GM23248 (cell line): ENCODE results near the gene GALP. TPM values are rescaled to one million over a fixed set of nuclear protein-coding genes. Genes with fewer than 3 reads are reported as not detected.

Experiments used
- DNase-seq: peaks from one replicate; pipeline ENCODE4 v3.0.0-alpha.2; 2015
- H2AFZ ChIP-seq: fragments of 200-600 bp; sonication (generic); 2 replicates; pipeline ENCODE4 v1.6.1; 2016; ENCODE audit warnings: antibody characterized with exemption
- H3F3A ChIP-seq: fragments of 200-600 bp; sonication (generic); 2 replicates; pipeline ENCODE4 v1.6.1; 2016; ENCODE audit warnings: mild to moderate bottlenecking, antibody characterized with exemption, mixed run types; ENCODE audit not compliant: insufficient read depth
- H3K27ac ChIP-seq: fragments of 200-600 bp; sonication (generic); 2 replicates; pipeline ENCODE4 v1.5.1; 2016; ENCODE audit warnings: mild to moderate bottlenecking
- H3K27me3 ChIP-seq: fragments of 200-600 bp; sonication (generic); replicated peaks from 2 replicates; pipeline ENCODE4 v1.6.1; 2016; ENCODE audit warnings: mild to moderate bottlenecking; ENCODE audit not compliant: insufficient read depth
- H3K36me3 ChIP-seq: fragments of 200-600 bp; sonication (generic); 2 replicates; pipeline ENCODE4 v1.6.1; 2016; ENCODE audit warnings: low read depth, mild to moderate bottlenecking
- H3K4me1 ChIP-seq: fragments of 200-600 bp; sonication (generic); 2 replicates; pipeline ENCODE4 v1.6.1; 2016; ENCODE audit warnings: mild to moderate bottlenecking; ENCODE audit not compliant: insufficient read depth
- H3K4me2 ChIP-seq: fragments of 200-600 bp; sonication (generic); one replicate; pipeline ENCODE4 v1.6.1; 2016; ENCODE audit warnings: mild to moderate bottlenecking; ENCODE audit not compliant: unreplicated experiment
- H3K4me3 ChIP-seq: fragments of 200-600 bp; sonication (generic); 2 replicates; pipeline ENCODE4 v1.5.1; 2016; ENCODE audit warnings: mild to moderate bottlenecking
- H3K79me2 ChIP-seq: fragments of 200-600 bp; sonication (generic); 2 replicates; pipeline ENCODE4 v1.6.1; 2016; ENCODE audit warnings: mild to moderate bottlenecking; ENCODE audit not compliant: insufficient read depth
- H3K9ac ChIP-seq: fragments of 200-600 bp; sonication (generic); 2 replicates; pipeline ENCODE4 v1.6.1; 2016; ENCODE audit warnings: mild to moderate bottlenecking
- H3K9me2 ChIP-seq: fragments of 200-600 bp; sonication (generic); 2 replicates; pipeline ENCODE4 v1.6.1; 2016; ENCODE audit warnings: mixed run types, mild to moderate bottlenecking, moderate library complexity; ENCODE audit not compliant: insufficient read depth
- H3K9me3 ChIP-seq: fragments of 200-600 bp; sonication (generic); one replicate; pipeline ENCODE4 v1.6.1; 2017; ENCODE audit warnings: low read depth
- H4K20me1 ChIP-seq: fragments of 200-600 bp; sonication (generic); 2 replicates; pipeline ENCODE4 v1.6.0; 2016; ENCODE audit not compliant: insufficient read depth
- EZH2 ChIP-seq: fragments of 200-600 bp; sonication (generic); IDR thresholded peaks from 2 replicates; pipeline ENCODE4 v1.6.1; 2018; ENCODE audit warnings: antibody characterized with exemption, mild to moderate bottlenecking; ENCODE audit not compliant: insufficient read depth, poor library complexity, severe bottlenecking
- EZH2phosphoT487 ChIP-seq: fragments of 200-600 bp; sonication (generic); IDR thresholded peaks from 2 replicates; pipeline ENCODE4 v1.6.1; 2018; ENCODE audit warnings: antibody characterized with exemption, moderate library complexity, mild to moderate bottlenecking, low read depth; ENCODE audit not compliant: insufficient read depth
- WGBS, 2 experiments: methylation state at CpG; one replicate each; pipeline ENCODE4 v1.1.6; 2015 to 2017; ENCODE audit warnings: low lambda C conversion rate in 2 of 2, low coverage in 1 of 2; ENCODE audit errors: missing lambda C conversion rate in 2 of 2; 5-methylcytosine and 5-hydroxymethylcytosine counted together
- in situ Hi-C: fragments of 300-500 bp; cut with MboI; formaldehyde crosslinking; loops from 2 replicates; pipeline ENCODE4 v1.15.0; 2020
- polyA plus RNA-seq: library from polyadenylated mRNA; unstranded; fragments of >200 nt; fragmentation: Nextera tagmentation; extraction: Ambion mirVana; gene quantifications from 2 replicates; pipeline ENCODE4 v1.2.1, GENCODE V29; 2016
- total RNA-seq: library from RNA; depleted of rRNA; stranded (reverse); fragments of >200 nt; shearing (Covaris generic); gene quantifications from 2 replicates; pipeline ENCODE4 v1.2.3, GENCODE V29; 2014

GALP gene
- total and polyA plus RNA-seq, 2 experiments from 2014 or later: not detected

DNA sequence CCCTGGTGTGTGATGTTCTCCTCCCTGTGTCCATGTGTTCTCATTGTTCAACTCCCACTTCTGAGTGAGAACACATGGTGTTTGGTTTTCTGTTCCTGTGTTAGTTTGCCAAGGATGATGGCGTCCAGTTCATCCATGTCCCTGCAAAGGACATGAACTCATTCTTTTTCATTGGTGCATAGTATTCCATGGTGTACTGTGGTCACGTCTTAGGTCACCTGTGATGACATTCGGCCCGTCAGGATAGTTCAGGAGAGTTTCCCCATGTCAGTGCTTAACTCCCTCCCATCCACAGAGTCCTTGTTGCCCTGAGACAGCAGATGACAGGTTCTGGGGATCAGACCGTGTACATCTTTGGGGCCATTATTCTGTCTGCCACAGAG lies 26.2 kb upstream of the GALP start:
- Histone ChIP-seq H3K27ac (no peak overlapping the region), H2AFZ (no peak overlapping the region), H3K4me1 (no peaks in the 10 kb centered on the region), H3K27me3 (no peaks in the 10 kb centered on the region), H3K36me3 (no peaks in the 10 kb centered on the region), H3K4me2 (no peak overlapping the region), H3K4me3 (no peak overlapping the region), H4K20me1 (no peaks in the 10 kb centered on the region), H3K9me3 (no peaks in the 10 kb centered on the region), H3F3A (no peaks in the 10 kb centered on the region), H3K9me2 (no peaks in the 10 kb centered on the region), H3K9ac (no peak overlapping the region), H3K79me2 (peaks cover 39% of the 10 kb centered on the region)
- DNase-seq: no peak
- in situ Hi-C loops: no loop called here
- TF ChIP-seq EZH2 (no peak), EZH2phosphoT487 (no peak)
- 81% methylated on average over 5 of the region's 5 CpGs for WGBS, 2 experiments

- no peaks in the 10 kb centered on the region for H3F3A ChIP-seq
- in situ Hi-C loops: no loop called here
- no peaks in the 10 kb centered on the region for H3K4me1 ChIP-seq
- H3K79me2 ChIP-seq: peaks cover 32% of the 10 kb centered on the region
- no peaks in the 10 kb centered on the region for H3K27me3 ChIP-seq
- DNase-seq: no peak
- WGBS, 2 experiments: 88 to 91% methylated on average over 11 of the region's 11 CpGs
- no peak overlapping the region for H3K4me3 ChIP-seq
- no peaks in the 10 kb centered on the region for H3K9me3 ChIP-seq
- H3K36me3 ChIP-seq: no peaks in the 10 kb centered on the region
- H3K9me2 ChIP-seq: no peaks in the 10 kb centered on the region
- H2AFZ ChIP-seq: no peak overlapping the region
- H3K4me2 ChIP-seq: no peak overlapping the region
- TF ChIP-seq EZH2phosphoT487 (no peak), EZH2 (no peak)
- H3K9ac ChIP-seq: no peak overlapping the region
- H4K20me1 ChIP-seq: no peaks in the 10 kb centered on the region
- H3K27ac ChIP-seq: no peak overlapping the region
These were observed 25.4 kb upstream of the GALP start for GRCh38 chr19:56150358-56150757.

- WGBS, 2 experiments: 96 to 97% methylated on average over 2 of the region's 2 CpGs
- in situ Hi-C loops: no loop called here
These were observed 23.2 kb upstream of the GALP start for GRCh38 chr19:56152644-56153043.

DNA sequence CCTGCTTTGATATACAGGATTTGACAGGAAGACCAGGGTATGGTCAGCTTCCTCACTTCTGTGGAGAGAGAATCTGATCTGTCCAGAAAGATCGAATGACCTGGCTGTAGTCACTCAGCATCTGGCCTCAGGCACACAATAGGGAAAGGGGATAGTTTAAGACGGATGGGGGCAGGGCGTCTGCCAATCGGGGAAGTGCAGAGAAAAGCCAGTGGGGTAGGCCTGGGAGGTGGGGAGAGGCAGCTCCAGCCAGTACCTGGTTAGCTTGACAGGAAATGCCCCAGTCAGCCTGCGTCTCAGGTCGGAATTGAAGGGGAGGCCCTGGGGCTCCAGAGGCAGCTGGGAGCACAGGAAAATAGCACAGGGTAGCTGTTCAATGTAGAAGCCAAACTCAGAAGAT lies 22.3 kb upstream of the GALP start:
- H3K79me2 ChIP-seq: peaks cover 29% of the 10 kb centered on the region
- no peaks in the 10 kb centered on the region for H3K36me3 ChIP-seq
- H3K9me3 ChIP-seq: no peaks in the 10 kb centered on the region
- no peak overlapping the region for H3K4me2 ChIP-seq
- no peak overlapping the region for H2AFZ ChIP-seq
- H3K4me1 ChIP-seq: no peaks in the 10 kb centered on the region
- no peak overlapping the region for H3K9ac ChIP-seq
- 56 to 64% methylated on average over 6 of the region's 6 CpGs for WGBS, 2 experiments
- H3K4me3 ChIP-seq: no peak overlapping the region
- H3K27me3 ChIP-seq: no peaks in the 10 kb centered on the region
- in situ Hi-C loops: no loop called here
- no peaks in the 10 kb centered on the region for H3K9me2 ChIP-seq
- no peak overlapping the region for H3K27ac ChIP-seq
- no peak for TF ChIP-seq EZH2phosphoT487
- TF ChIP-seq EZH2: no peak
- no peak for DNase-seq
- H3F3A ChIP-seq: no peaks in the 10 kb centered on the region
- H4K20me1 ChIP-seq: no peaks in the 10 kb centered on the region

More at GRCh38 chr19:56152644-56153043, 23.2 kb upstream of the GALP start:
- Histone ChIP-seq H3K9me3 (no peaks in the 10 kb centered on the region), H3K27ac (no peak overlapping the region), H3K9me2 (no peaks in the 10 kb centered on the region), H3K36me3 (no peaks in the 10 kb centered on the region), H3K4me3 (no peak overlapping the region), H3K79me2 (peaks cover 29% of the 10 kb centered on the region), H3K27me3 (no peaks in the 10 kb centered on the region), H3F3A (no peaks in the 10 kb centered on the region), H2AFZ (no peak overlapping the region), H4K20me1 (no peaks in the 10 kb centered on the region), H3K4me1 (no peaks in the 10 kb centered on the region), H3K4me2 (no peak overlapping the region), H3K9ac (no peak overlapping the region)
- TF ChIP-seq EZH2 (no peak), EZH2phosphoT487 (no peak)
- no peak for DNase-seq
